ENCODE measurements around the gene TSPOAP1.
A peak's percentile ranks its signal among the peaks of the same experiment; 100 is the strongest.

TSPOAP1 gene

GRCh38 chr17:58315281-58315711 is 13.3 kb downstream of the TSPOAP1 start:
- peak; percentile 4 for DNase-seq

DNA sequence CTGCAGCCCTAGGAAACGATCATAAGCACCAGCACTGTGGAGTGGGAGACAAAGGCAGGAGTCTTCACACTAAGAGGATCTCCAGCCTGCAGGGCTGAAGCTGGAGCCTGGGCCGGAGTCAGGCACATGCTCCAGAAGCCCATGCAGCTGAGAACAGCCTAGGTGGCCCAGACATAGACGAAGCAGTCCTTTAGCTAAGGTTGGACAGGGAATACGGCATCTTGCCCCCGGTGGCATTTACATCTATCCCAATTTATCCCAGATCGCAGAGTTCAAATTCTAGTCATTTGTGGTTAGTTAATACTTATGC is 13.9 kb downstream of the TSPOAP1 start:
- peak; percentile 1 for DNase-seq

- no peak for DNase-seq
Observed at GRCh38 chr17:58313815-58314705, 14.5 kb downstream of the TSPOAP1 start.

DNA sequence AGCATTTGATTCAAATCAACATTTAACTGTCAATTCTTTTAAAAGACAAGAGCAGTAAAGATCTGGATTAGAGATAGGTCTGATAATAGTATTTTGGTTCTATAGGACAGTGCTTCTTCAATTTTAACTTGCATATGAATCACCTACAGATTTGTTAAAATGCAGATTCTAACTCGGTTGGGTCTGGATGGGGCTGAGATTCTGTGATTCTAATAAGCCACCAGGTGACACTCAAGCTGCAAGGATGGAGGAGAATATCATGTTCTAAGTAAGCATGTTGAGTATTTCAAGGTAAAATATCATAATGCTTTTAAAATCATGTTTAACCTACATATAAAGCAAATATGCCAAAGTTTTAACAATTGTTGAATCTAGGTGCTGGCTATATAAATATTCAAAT is 15.8 kb downstream of the TSPOAP1 start:
- DNase-seq, result no peak

GRCh38 chr17:58312021-58312630 is 16.5 kb downstream of the TSPOAP1 start:
- DNase-seq, result peak; percentile 7

GRCh38 chr17:58311429-58311894 is 17.1 kb downstream of the TSPOAP1 start:
- DNase-seq, result no peak

GRCh38 chr17:58310511-58311428 is 17.8 kb downstream of the TSPOAP1 start:
- DNase-seq, result no peak

- DNase-seq, result no peak
Observed at GRCh38 chr17:58309918-58310259, 18.7 kb downstream of the TSPOAP1 start.

- no peak for DNase-seq
Observed at GRCh38 chr17:58308985-58309917, 19.3 kb downstream of the TSPOAP1 start.

- no peak for DNase-seq
Observed at GRCh38 chr17:58308173-58308984, 20.2 kb downstream of the TSPOAP1 start.

DNA sequence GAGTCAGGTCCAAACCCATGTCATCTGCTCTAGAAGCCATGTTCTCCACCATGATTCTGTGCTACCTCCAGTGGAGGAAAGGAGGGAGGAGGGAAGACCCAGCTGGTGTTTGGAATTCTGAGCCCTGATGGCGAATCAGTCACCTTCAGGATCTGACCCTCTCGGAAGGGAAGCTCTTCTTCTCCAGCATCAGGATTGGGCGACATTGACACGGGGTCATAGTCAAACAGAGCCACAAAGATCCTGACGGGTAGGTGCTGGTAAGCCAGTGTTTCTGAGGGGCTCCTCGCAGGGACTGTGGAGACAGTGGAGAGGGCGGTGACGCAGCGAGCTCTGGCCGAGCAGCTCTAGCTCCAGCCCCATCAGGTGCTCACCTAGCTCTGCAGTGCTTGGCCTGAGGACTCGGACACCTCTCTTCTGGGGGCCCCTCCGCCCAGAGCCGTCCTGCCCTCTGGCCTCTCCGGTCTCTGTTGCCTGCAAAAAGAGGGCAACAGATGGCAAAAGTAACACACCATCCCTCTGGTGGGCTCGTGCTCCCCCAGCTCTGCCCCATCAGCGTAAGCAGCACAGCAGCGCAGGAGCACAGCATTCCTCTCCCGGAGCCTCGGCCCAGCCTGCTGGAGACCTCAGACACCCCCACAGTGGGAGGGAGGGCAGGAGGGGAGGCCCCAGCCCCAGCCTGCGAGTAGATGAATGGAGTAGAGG is 21.0 kb downstream of the TSPOAP1 start:
- no peak for DNase-seq

DNA sequence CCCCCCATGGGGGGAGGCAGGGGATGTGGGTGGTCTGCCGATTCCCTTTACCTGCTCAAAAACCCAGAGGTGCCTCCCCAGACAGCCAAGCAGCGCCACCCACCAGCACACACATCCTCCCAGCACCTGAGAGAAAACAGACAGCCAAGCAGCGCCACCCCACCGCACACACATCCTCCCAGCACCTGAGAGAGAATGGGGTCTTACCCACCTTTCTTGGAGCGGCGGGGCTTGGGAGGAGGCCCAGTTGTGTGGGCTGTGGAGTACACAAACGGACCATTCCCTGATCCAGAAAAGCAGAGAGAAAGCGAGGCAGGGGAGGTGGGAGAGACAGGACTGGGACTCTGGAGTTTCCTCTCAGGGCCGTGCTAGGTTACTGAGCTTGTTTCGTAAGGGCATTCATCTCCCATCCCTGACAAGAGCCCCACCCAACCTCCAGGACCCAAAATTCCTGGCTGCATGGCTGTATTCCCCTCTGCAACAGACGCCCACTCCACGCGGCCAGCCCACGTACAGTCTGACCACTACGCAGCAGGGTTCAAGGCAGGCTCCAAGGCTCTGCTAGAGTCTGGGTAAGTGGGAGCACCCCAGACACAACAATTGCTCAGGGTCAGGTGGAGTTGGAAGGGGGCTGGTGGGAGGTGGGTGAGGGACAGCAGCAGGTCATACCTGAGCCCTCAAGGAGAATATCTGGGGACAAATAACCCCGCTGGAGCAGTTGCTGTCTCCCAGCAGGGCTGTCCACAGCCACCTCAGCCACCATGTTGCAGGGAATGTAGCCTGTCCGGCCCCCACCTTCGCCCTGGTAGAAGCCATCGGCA is 22.3 kb downstream of the TSPOAP1 start:
- DNase-seq, result no peak

GRCh38 chr17:58305626-58306025 is 23.0 kb downstream of the TSPOAP1 start:
- DNase-seq, result no peak

DNA sequence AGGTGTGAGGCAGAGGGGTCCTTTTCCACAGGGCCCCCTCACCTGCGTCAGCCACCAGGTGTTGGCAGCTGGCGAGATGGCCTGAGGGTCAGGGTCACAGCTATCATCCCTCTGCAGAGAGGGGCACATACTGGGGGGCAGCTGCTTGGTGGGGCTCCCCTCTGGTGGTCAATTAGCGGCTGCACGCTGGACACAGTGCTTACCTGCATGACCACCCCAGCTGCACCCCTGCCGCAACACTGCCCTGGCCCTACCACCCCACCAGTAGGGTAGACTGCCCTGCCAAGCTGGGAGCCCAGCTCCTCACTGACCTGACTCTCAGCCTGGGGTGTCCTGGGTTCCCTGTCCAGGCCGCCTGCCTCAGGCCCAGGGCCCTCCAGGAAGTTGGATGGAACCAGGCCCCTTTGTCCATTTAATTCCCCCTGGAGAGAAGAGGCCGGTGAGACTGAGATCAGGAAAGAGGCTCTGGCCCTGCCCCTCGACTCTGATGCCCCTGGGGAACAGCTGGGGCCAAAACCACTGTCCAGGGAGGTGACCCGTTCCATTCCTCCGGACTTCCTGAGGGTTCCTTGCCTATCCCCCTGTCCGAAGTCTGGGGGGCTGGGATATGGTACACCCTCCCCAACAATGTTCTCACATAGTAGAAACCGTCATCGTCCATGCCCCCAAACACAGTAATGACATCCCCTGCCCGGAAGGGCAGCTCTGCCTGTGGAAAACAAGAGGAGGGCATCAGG is 23.7 kb downstream of the TSPOAP1 start:
- no peak for DNase-seq

- DNase-seq, result peak; percentile 49
Observed at GRCh38 chr17:58303971-58304749, 24.4 kb downstream of the TSPOAP1 start.

- no peak for DNase-seq
Observed at GRCh38 chr17:58302919-58303585, 25.5 kb downstream of the TSPOAP1 start.

- DNase-seq, result no peak
Observed at GRCh38 chr17:58302171-58302918, 26.2 kb downstream of the TSPOAP1 start.

Measured in activated CD4-positive, alpha-beta T cell treated with anti-CD3 and anti-CD28 coated beads for 1 hour (primary cell).